HG03520 (cell line): ENCODE measurements around the gene YOD1.

Source experiments
- ATAC-seq: cut with Tn5 transposase; IDR thresholded peaks from one replicate; pipeline ENCODE4 v1.9.1; 2021; ENCODE audit warnings: mild to moderate bottlenecking, moderate library complexity; ENCODE audit not compliant: unreplicated experiment

Gene YOD1

DNA sequence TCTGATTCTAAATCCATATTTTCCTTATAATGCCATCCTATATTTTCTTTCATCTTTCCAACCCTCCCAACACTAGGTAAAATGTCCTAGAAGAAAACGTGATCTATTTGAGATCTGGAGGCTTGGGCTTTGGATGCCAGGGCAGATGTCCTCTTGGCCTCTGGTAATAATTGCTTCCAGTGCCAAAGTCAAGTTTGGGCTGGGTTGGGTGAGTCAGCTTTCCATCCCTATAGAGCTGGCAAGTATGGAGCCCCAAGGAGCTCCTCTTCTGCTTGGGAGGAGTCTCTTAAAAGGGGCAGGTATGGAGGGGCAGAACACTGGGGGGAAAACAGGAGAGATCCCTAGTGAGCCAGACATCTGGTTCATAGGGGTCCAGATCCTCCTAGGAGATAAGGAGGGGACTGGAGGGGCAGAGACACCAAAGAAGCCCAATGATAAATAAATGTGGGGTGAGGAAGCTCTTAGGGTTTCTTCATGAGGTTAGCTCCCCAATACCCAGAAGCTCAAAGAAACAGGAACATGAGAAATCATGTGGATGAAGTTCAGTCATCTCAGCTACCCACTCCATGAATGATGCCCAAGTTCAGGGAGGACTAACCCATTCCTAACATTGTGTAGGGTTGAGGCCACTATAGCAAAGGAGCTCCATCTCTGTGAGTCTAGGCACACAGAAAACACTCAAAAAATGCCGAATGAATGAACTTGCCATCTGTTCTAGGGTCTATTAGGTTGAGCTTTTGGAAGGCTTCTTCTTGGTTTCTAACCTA is 21.9 kb downstream of the YOD1 start:
- no peak for ATAC-seq

DNA sequence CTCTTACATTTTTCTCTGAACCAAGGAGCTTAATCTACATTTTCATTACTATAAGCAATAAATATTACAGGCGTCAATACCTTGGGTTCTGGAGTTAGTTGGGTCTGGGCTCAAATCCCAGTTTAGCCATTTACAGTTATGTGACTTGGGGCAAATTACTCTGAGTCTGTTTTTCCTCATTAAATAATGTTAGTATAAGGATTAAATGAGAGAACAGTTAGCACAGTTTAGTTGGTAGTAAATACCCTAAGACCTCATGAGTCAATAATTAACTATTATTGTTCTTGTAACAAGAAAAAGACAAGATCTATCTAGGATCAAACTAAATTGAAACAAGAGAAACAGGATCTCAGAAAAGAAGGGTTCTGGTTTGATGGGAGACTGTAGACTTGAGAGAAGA is 23.1 kb downstream of the YOD1 start:
- no peak for ATAC-seq

DNA sequence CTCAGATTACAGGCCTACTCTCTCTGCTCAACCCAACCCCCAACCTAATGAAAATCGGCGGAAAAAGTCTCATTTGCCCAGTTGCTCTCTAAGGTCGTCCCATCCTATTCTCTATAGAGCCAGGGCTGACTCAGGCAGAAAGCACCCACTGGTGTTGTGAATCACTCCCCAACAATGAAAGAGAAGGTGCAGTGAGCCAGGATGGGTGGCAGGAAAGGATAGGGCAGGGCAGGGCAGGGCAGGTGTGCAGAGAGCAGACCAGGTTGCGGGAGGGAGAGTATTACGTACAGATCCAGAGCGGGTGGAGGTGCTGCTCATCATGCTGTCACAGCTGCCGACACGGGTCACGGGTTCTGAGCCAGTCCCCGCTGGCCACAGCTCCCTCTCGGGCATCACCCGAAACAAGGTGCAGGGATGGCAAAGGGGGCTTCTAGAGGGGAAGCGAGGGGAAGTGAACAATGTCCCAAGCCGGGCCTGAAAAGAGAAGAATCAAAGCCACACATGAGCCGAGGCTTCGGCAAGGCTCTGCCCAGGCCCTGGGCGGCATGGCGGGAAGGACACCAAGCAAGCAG is 23.7 kb downstream of the YOD1 start:
- no peak for ATAC-seq

DNA sequence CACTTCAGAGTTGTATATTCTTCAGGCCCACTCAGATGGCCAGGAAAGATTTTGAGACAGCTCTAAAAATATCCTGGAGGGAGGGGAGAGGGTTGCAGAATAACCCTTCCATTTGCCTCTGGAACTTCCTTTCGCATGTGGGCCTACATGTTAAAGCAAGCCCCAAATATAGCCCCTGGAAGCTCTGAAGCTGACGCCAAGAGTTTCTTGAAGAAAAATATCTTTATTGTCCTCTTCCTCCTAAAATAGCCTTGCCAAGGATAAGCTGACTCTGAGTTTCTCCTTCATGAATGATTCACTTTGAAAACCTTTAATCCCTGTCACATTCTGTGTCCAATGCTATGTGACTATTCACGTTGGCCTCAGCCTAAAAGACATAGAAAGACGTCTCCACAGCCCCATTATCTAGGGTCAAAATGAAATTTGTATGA is 24.9 kb downstream of the YOD1 start:
- no peak for ATAC-seq

DNA sequence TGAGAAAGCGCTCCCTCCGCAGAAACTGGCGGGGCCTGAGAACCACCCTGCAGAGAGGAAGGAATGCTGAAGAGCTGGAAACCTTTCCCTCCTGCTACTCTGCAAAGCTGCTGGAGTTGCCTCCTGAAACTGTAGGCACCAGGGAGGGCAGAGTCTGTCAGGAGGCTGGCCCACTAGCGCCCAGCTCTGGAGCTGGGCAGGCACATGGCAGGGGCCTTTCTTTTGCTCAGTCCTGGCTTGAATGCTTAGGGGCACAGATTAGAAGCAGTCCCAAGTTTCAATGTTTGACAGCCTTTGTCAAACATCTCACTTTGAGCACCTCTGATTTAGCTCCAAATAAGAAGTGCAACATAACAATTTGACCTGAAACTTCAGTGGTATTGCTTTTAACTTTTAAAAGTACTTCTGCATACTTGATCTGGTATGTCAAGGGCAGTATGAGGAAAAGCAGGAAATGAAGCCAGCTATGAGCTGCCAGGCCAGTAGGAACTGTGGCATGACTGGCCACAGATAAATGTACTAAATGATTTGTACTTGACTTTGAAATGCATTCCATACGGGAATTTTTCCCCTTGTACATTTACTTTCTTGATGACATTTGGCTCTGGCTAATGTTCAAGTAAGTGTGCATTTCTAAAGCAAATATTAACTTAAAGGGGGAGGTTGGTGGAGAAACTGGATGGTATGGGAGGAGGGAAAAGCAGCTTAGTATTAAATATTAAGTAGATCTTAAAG is 25.7 kb downstream of the YOD1 start:
- ATAC-seq, result no peak

DNA sequence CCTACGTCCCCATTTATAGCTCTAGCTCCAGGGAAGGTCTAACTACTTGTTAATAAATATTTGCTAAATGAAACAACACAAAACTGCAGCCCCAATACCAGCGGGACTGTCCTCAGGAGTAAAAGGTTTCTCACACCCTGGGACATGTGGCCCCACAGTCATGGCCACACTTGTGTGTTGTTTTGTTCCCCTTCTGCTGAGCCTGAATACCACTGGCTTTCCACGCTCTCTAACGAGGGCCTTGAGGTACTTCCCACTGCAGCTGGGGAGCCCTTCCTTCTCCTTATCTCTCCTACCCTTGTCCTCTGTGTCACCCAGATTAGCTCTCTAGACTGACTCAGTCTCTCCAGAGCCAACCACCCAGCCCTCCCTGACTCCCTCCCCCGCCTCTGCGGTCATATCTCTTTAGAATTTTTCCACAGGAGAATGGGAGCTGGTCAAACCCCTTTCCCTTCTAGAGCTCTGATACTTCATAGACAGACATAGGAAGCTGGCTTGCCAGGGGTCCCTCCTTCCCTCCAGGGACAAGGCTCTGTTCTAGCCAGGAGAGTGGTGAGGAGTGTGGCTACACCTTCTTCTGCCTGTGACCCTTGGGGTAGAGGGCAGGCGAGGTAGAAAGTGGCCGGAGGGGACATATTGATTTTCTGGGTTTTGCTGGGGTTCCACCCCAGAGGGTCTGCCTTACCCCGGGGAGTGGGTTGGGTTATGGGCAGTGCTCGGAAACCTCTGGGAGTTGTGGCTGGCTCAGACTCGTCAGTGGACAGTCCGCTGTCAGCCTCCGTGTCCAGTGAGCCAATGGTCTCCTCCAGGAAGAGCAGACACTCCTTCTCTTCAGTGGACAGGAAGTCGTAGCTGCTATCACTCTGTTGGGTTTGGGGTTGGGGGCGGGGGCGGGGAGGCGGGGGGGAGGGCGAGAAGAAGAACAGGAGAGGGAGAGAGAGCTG is 26.5 kb downstream of the YOD1 start:
- ATAC-seq, result no peak

DNA sequence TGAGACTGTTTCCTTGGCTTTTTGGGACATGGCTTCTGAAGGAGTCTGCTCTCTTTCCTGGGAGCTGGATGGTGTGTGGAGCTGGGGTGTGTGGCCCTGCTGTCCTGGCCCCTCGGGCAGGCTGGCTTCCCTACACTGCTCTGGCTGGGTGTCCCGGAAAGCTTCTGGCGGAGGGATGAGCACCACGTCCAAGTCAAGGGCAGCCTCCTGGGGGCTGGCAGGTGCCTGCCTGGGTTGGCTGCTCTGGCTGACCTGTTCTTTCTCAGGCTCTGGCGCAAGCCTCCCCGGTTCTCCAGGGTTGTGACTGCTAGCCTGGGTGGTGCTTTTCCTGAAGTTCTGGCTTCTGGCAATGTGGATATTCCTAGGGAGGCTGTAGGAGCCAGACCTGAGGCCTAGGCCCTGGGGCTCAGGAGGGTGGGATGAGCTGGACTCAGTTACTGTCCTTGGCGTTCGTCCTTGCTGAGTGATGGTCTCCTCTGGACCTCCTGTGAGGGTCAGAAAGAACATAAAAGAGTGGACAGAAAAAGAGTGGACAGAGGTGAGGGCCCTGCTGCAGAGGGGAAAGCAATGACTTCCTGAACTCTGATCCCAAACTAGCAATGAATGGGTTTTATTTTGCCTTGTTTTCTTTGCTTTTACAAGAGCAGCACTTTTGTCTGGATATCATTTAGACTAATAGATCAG is 27.9 kb downstream of the YOD1 start:
- no peak for ATAC-seq

DNA sequence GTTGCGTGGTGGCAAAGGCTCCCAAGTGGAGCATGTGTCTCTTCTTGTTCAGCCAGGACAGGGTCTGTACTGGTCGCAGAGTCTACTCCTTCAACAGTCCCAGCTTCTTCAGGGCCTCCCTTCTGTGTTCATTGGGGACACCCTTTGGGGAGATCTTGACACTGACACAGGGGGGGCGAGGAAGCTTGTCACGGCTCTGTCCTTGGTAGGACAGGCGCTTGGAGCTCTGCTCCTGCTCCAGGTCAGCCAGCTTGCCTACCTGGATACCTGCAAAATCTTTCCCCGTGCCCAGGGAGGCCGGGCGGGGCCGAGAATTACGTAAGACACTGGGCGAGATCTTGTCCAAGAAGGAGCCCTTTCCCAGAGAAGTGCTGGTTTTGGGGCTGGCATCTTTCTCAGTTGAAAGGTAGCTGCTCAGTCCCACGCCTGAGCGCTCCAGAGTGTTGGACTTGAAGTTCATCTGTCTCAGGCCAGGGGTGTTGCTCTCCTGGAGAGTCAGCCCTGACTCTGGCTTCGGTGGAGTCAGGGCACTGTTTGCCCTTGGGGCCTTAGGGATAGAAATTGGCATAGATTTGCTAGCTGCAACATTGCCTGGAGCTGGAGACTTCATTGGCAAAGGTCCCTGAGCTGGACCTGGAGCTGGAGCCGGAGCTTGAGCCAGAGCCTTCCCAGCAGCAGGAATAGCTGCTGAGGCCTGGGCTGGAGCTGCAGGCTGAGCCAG is 29.0 kb downstream of the YOD1 start:
- no peak for ATAC-seq

DNA sequence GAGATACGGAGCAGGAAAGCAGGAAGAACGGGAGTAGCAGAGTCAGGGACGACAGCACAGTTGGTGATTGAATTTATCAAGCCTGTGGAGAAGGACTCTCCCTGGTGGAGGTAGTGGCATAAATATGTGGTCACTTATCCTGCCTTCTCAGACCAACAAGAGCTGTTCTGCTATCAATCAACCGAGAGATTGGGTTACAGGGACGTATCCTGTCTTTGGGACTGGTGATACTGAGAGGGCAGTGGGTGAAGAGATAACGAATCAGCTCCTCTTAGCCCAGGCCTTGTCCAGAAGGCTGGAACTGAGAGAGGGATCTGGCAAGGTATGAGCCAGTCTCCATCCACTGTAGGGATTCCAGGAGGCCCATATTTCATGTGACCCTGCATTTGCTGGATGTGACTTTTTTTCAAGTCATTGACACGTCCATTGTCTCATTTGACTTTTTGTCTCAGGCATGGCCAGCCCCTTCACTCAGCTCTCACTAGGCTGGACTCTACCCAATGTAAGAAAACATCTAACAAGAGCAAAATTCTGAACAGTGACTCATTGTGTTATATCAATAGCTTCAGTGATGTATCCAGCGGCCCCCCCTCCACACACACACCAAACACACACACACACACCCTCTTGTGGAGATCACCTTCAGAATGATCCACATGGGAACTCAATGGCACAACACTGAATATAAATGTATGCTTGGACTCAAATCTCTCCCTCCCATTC is 29.7 kb downstream of the YOD1 start:
- ATAC-seq, result no peak

DNA sequence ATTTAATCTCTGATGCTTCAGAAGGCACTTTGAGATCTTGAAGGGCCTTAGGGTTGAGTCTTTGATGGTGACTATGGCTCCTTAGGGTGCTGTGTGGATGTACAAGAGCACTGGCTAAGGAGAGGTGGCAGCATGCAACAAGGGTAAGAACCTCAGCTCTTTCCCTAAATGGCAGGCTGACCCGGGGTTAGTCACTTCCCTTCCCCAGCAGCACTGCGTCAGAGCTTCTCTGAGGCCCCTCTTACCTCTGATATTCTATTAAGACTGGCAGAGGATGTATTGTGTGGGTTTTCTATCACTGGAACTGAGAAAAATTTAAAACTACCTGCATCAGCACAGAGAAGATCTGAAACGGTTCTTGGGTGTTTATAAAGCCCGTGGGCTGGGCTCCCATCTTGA is 30.3 kb downstream of the YOD1 start:
- ATAC-seq, result no peak

DNA sequence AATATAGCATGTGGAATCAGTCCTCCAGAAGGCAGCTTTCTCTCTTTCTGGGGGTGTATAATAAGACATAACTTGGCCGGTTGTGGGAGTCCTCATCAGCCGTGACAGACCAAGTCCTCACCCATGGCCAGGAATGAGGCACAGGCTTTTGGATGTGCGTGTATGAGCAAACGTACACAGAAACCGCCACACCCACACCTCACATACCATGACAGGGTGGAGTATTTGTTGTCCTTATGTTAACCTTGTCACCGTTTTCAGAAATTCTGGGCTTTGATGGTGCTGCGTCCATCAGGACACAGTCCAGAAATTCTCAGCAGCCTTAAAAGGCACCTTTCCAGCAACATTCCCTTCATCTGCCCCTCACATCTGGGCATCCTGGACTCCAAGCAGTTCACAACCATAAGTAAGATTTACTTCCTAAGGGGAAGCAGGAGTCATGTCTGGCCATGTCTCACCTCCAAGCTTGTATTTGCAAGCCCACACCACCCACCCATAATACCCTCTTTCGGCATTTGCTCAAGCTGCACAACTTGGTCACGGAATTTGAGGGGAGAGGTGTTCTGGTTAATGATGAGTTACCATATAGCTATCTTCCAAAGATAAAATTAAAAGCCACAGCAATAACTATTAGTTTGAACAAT is 30.8 kb downstream of the YOD1 start:
- ATAC-seq, result no peak

DNA sequence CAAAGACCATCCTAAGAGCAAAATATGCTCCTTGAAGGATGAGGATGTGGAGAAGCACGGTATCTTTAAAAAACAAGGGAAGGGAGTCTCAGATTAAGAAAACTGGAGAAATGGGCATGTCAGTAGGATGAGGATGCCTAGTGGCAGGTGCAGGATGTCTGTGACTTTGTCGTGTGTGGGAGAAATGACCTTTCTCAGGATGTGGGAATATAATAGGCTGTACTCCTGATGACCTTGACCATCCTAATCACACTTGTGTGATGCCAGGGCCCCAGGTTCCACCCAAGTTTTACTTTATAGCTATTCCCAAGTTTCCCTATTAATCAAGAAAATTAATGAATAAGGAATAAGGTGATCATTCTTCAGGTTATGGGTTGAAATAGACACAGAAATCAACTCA is 31.3 kb downstream of the YOD1 start:
- no peak for ATAC-seq

DNA sequence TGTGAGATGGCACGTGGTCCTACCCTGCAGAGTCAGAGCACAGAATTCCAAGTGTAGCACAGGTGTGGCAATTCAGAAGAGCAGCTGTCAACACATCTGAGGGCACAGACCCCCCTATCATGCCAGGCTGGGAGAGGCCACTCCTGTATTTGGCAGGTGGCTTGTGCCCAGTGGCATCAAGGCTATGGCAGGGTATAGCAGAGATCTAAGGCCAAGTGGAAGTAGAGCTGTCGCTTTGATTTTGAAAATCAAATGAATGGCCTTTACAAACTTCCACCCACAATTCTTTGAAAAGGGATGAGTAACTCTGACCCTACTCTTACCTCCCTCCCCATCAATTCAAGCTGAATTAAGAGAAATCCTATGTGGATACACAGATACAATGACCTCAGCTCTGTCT is 31.8 kb downstream of the YOD1 start:
- ATAC-seq, result no peak

DNA sequence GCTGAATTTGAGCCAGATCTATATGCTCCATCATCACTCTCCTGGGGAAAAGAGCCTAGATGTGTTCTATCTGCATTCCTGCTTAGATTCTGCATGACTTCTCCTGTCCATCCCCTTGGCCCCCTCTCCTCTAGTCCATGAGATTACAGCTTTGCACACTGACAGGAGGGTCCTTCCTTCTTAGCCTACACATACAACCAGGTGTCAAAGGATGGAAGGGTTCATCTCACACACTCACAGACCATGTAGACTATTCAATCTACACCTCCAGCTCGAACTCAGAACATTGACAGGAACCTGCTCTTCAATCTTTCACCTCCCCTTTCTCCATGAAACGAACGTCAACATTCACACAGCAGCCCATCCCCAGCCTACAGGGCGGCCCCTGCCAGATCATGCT is 32.3 kb downstream of the YOD1 start:
- no peak for ATAC-seq

DNA sequence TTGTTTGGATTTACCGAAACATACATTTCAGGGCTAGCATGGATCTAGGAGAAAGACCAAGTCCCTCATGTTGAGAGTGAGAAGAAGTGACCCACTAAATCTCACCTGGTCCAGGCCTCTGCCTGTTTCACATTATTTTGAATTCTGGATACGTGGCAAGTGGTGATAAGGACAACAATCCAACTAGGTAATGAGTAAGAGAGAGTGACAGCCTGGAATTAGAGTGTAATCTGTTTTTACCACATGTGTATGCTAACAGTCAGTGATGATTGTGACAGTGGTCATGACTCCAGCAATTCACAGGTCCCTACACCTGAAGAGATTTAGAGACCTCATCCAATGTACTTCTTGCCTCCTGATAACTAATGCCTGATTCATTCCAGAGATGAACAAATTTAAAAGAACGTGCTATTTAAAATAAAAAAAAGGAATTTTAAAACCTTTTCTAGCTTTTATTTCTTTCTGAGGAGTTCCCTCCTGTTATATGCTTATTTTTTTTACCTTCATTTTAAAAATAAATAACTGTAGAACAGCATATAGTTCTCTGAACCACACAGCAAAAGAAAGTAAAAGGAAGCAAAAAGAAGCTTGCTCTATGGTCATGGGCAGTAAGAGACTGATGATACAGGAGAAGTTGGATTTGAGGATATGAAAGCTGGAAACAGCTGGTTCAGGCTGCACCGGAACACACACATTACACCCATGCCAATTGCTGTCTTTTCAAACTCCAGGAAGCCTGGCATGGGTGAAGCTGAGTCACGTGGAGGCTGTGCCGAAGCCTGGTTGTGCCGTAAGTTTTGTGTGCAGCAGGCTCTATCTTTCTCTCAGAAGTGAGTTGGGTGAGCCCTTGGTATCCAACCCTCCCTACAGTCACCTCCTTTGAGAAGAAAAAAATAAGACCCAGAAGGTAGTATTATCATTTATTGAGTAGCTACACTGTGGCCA is 33.1 kb downstream of the YOD1 start:
- ATAC-seq, result no peak

DNA sequence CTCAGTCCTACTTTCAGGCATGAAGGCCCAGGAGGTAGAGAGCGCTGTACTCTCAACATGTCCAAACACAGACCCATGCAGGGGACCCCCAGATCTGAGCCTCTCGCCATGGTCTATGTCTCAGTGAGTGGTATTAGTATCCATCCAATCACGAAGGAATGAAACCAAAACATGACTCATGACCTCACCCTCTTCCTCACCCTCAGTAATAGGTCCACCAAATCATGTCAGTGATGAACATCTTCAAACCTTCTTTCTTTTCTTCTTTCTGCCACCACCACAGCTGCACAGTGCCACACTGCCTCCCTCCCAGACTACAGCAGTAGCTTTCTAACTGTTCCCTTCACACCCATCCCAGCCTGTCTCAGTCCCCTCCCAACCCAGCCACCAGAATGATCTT is 35.2 kb downstream of the YOD1 start:
- ATAC-seq, result no peak

DNA sequence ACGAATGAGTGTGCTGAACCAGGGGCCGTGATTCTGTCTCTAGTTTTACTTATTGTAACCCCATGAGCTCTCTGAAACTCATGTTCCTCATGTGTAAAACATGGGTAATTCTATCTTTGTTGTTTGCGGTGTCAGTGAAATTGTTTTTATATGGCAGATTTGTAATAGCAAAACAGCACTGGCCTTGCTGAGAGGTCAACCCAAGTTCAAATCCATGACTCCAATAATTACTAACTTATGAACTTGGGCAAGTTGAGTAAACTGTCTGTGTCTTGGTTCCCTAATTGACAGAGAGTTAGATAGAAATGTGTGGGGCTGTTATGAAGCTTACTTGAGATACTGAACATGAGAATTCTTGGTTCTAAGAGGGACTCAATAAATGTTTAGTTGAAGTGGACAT is 36.3 kb downstream of the YOD1 start:
- ATAC-seq, result no peak
